ENCODE data around the gene FIGNL2.
"Not testable (repeated sequence)": the region's sequence is repeated elsewhere in the genome, so short reads cannot be mapped to it uniquely, and the experiment has no call there.

FIGNL2 gene

DNA sequence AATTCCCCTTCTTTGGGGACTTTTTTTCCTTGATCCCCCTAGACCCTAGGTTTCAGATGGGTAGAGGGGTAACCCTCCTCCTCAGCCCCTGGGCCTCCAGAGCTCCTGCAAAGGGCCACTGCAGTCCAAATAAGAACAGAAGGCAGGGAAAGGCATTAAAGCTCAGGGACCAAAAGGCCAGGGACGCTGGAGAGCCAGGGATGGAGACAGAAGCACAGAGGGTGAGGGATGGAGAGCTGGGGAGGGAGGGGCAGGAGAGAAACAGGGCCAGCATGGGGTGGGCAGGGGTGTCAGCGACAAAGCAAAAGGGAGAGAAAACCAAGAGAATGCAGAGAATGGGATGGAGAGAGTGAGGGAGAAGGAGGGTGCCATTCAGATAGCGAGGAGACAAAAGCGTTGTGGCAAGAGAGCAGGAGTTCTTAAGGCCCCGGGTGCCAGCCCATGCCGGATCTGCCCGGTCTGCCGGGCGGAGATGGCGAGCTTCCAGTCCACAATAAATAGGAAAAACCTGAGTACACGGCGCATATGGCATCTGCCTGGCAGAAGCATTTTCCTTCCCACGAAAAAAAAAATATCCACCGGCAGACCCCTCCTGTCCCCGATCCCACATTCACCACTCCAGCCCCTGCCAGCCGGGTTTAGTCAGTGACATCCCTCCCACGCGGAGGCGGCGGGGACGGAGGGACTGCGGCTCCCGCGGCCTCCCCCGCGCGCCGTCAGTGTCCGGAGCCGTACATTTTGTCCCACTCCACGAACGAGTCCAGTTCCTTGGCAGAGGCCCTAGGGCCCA is 28.6 kb downstream of the FIGNL2 start:
- no peak for DNase-seq (ENCODE audit: low read depth, low spot score)
- H3K27ac ChIP-seq = no peak overlapping the region

GRCh38 chr12:51818566-51819300 is 29.8 kb downstream of the FIGNL2 start:
- H3K27ac ChIP-seq = no peak overlapping the region
- DNase-seq (ENCODE audit: low read depth, low spot score) = no peak

- no peak overlapping the region for H3K27ac ChIP-seq
- no peak for DNase-seq (ENCODE audit: low read depth, low spot score)
Observed at GRCh38 chr12:51818086-51818485, 30.4 kb downstream of the FIGNL2 start.

- DNase-seq (ENCODE audit: low read depth, low spot score) = no peak
- H3K27ac ChIP-seq = no peak overlapping the region
Observed at GRCh38 chr12:51817027-51817953, 31.2 kb downstream of the FIGNL2 start.

DNA sequence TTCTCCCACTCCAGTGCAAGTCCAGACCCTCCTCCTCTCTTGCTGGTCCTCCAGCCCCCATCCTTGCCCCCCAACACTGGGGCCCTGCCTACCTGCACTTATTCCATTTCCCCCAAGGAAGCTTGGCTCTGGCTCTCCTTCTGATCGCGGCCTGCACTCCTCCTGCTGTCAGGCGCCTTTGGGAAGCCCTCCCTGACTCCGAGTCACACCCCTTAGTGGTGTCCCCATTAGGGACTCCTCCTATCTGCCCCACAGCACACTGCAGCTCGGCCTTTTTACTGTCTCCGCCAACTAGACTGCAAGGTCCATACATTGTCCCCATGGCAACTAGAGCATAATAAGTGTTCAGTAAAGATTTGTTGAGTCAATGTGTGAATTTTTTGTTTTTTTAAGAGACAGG is 32.9 kb downstream of the FIGNL2 start:
- DNase-seq (ENCODE audit: low read depth, low spot score) = no peak
- H3K27ac ChIP-seq = no peak overlapping the region

- H3K27ac ChIP-seq = no peak overlapping the region
- no peak for DNase-seq (ENCODE audit: low read depth, low spot score)
Observed at GRCh38 chr12:51814311-51815088, 34.0 kb downstream of the FIGNL2 start.

DNA sequence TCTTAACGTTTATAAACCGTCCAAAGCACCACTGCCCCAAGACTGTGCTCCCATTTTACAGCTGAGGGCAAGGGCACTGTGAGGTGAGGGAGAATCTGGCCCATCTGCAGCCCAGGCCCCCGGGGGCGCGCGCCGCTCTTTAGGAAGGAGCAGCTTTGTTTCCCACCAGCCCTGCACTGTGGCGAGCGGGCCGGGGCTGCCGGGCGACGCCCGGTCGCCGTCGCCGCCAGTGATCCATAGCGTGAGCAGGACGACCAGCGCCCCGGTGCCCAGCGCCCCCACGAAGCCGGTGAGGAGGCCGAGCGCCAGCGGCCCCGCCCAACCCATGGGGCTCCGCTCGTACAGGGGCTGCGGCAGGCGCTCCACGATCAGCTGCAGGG is 34.6 kb downstream of the FIGNL2 start:
- no peak overlapping the region for H3K27ac ChIP-seq
- no peak for DNase-seq (ENCODE audit: low read depth, low spot score)

DNA sequence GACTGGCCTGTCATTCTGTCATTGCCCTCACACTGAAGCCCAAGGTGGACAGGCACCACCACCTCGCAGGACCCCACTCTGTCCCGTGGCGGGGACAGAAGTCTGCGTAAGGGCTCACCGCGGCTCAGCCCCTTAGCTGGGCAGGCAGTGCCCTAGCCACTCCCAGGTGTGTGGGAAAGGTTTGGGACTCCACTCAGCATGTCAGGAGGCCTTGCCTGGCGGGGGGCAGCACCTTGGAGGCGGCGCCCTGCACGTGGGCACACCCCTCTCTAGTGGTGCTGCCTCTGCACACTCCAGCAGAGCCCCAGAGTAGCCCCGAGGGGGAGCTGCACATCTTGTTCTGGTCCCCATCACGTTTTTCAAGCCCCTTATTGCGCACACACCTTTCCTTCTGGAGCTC is 35.6 kb downstream of the FIGNL2 start:
- DNase-seq (ENCODE audit: low read depth, low spot score) = no peak
- no peak overlapping the region for H3K27ac ChIP-seq

DNA sequence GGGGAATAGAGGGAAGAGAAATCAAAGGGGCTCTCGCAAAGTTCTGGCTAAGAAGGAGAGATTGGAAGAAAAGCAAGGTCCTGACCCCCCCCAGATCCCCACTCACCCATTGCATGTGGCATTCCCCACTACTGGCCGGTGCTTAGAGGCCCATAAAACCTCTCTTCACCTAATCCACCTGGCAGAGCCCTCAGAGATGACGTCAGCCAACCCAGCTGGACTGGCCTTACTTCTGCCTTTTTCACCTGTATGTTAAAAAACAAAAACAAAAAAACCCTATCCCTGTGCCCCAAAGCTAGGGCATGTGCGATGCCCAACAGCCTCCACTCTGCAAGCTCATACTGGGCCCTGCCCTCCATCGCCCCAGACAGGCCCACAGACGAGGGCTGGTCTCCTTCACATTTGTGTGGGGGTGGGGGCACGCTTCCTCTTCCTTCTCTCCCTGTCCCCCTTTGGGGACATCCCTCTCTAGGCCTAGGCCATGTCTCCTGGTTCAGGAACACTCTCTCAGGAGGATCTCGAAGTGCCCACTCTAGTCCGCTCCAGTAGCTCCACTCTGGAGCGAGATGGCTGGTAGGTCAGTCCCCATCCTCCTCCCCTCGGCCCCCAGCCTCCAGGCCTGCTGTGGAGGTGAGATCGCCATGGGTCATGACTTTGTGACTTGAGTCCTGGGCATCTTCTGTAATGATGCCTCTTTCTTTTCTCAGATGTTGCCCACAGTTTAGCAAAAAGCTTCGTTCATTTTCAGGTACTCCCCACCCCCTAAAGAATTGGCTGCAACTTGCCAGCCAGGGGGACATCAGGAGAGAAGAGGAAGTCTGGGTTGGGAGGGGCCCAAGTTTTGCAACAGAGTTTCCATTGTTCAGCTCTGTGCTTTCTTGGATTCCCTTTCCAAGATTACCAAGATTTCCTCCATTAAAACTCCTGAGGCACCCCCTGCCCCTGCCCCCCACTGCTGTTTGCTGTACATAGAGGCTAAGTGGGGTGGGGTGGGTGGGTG is 37.0 kb downstream of the FIGNL2 start:
- H3K27ac ChIP-seq = no peak overlapping the region
- DNase-seq (ENCODE audit: low read depth, low spot score) = no peak

- no peak for DNase-seq (ENCODE audit: low read depth, low spot score)
- no peak overlapping the region for H3K27ac ChIP-seq
Observed at GRCh38 chr12:51809193-51809592, 39.3 kb downstream of the FIGNL2 start.

DNA sequence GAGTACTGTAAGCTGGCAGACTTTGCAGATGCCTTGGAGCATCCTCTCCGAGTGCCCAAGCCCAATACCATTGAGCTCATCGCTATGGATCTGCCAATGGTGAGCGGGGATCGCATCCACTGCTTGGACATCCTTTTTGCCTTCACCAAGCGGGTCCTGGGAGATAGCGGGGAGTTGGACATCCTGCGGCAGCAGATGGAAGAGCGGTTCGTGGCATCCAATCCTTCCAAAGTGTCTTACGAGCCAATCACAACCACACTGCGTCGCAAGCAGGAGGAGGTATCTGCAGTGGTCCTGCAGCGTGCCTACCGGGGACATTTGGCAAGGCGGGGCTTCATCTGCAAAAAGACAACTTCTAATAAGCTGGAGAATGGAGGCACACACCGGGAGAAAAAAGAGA is 41.6 kb downstream of the FIGNL2 start:
- no peak overlapping the region for H3K27ac ChIP-seq
- no peak for DNase-seq (ENCODE audit: low read depth, low spot score)

- DNase-seq (ENCODE audit: low read depth, low spot score) = no peak
- no peak overlapping the region for H3K27ac ChIP-seq
Observed at GRCh38 chr12:51801027-51801426, 47.5 kb downstream of the FIGNL2 start.

- no peak for DNase-seq (ENCODE audit: low read depth, low spot score)
- H3K27ac ChIP-seq = no peak overlapping the region
Observed at GRCh38 chr12:51798501-51798900, 50.0 kb downstream of the FIGNL2 start.

GRCh38 chr12:51798051-51798450 is 50.5 kb downstream of the FIGNL2 start:
- DNase-seq (ENCODE audit: low read depth, low spot score) = not testable (repeated sequence)
- peak overlapping the region; percentile 57 for H3K27ac ChIP-seq

GRCh38 chr12:51797301-51797700 is 51.2 kb downstream of the FIGNL2 start:
- peak overlapping the region; percentile 57 for H3K27ac ChIP-seq
- DNase-seq (ENCODE audit: low read depth, low spot score) = peak; percentile 50

DNA sequence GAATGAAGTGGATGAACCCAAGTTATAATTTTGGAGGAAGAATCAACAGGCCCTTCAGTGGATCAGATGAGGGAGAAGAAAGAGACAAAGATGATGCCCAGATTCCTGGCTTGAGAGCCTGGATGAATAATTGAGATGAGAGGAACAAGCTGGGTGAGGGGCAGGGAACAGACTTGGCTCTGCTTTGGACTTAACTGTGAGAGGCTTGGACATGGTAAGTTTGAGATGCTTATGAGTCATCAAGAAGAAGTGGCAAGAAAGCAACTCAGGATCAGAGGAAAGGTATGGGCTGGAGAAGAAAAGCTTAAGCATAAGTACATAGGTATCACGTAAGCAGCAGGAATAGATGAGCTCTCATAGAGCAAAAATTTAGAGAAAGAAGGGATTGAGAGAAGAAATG is 55.3 kb downstream of the FIGNL2 start:
- DNase-seq (ENCODE audit: low read depth, low spot score) = no peak
- no peak overlapping the region for H3K27ac ChIP-seq

DNA sequence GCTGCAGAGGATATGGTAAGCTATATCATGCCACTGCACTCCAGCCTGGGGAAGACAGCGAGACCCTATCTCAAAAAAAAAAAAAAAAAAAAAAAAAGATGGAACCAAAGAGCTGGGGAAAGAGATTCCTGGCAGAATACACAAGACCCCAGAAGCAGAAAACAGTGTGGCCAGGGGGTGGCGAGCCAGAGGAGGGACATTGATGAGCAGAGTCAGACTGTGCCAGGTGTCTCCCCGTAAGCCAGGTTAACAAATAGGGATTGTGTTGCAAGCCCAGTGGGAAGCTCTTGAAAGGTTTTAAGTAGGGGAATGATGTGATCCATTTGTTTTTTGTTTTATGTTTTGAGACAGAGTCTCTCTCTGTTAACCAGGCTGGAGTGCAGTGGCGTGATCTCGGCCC is 56.1 kb downstream of the FIGNL2 start:
- no peak overlapping the region for H3K27ac ChIP-seq
- DNase-seq (ENCODE audit: low read depth, low spot score) = no peak

- no peak for DNase-seq (ENCODE audit: low read depth, low spot score)
- H3K27ac ChIP-seq = no peak overlapping the region
Observed at GRCh38 chr12:51788876-51789275, 59.6 kb downstream of the FIGNL2 start.

GRCh38 chr12:51785906-51786305 is 62.6 kb downstream of the FIGNL2 start:
- H3K27ac ChIP-seq = no peak overlapping the region
- DNase-seq (ENCODE audit: low read depth, low spot score) = no peak
